Natural killer cell (primary cell): ENCODE data around the gene NEURL1B. TPM values are rescaled to one million over a fixed set of nuclear protein-coding genes. Genes with fewer than 3 reads are reported as not detected.

Experiments
- ATAC-seq, 3 donors: fragments of 150-1000 bp in 2 of 3; fragments of 200-7000 bp in 1 of 3; cut with Tn5 transposase; 1 replicate in 1 of 3; 2 replicates in 2 of 3; pipeline ENCODE4 v1.10.0; 2021; ENCODE audit warnings: mild to moderate bottlenecking in 2 of 3, moderate library complexity in 2 of 3
- DNase-seq, 2 donors: peaks; one replicate each; pipeline versions ENCODE4 v3.0.0 to v3.0.0-alpha.2; 2013 to 2021; ENCODE audit warnings: mixed read lengths in 1 of 2
- H3K27ac ChIP-seq: one replicate; pipeline ENCODE4 v1.5.1; 2013; ENCODE audit warnings: mild to moderate bottlenecking, low read length
- H3K27me3 ChIP-seq: one replicate; pipeline ENCODE4 v1.6.1; 2013; ENCODE audit warnings: low read length; ENCODE audit not compliant: control insufficient read depth, insufficient read depth
- H3K36me3 ChIP-seq: one replicate; pipeline ENCODE4 v1.6.1; 2013; ENCODE audit warnings: low read length; ENCODE audit not compliant: control insufficient read depth, insufficient read depth
- H3K4me1 ChIP-seq: one replicate; pipeline ENCODE4 v1.6.1; 2013; ENCODE audit warnings: low read length; ENCODE audit not compliant: control insufficient read depth, insufficient read depth
- H3K4me3 ChIP-seq: one replicate; pipeline ENCODE4 v1.5.1; 2013; ENCODE audit warnings: low read length
- H3K9me3 ChIP-seq: one replicate; pipeline ENCODE4 v1.6.1; 2013; ENCODE audit warnings: low read length; ENCODE audit not compliant: control insufficient read depth, insufficient read depth
- H3K27ac Mint-ChIP-seq, 2 donors: one replicate each; pipeline ENCODE4 v1.8.0; 2022; ENCODE audit warnings: mild to moderate bottlenecking in 2 of 2, mixed read lengths in 2 of 2, moderate library complexity in 1 of 2
- H3K27me3 Mint-ChIP-seq, 2 donors: one replicate each; pipeline ENCODE4 v1.8.0; 2022; ENCODE audit warnings: low read depth in 2 of 2, mixed read lengths in 2 of 2
- H3K36me3 Mint-ChIP-seq: one replicate; pipeline ENCODE4 v1.8.0; 2022; ENCODE audit warnings: mixed read lengths
- H3K4me1 Mint-ChIP-seq, 2 donors: one replicate each; pipeline ENCODE4 v1.8.0; 2022; ENCODE audit warnings: mixed read lengths in 2 of 2
- H3K4me3 Mint-ChIP-seq: one replicate; pipeline ENCODE4 v1.8.0; 2022; ENCODE audit warnings: mild to moderate bottlenecking, moderate library complexity, mixed read lengths
- H3K9me3 Mint-ChIP-seq, 2 donors: one replicate each; pipeline ENCODE4 v1.8.0; 2022; ENCODE audit warnings: mixed read lengths in 2 of 2
- CTCF ChIP-seq: fragments of 200-600 bp; IDR thresholded peaks from one replicate; pipeline ENCODE4 v1.8.0; 2022; ENCODE audit warnings: antibody characterized with exemption
- WGBS: methylation state at CpG from one replicate; pipeline ENCODE4 v1.1.7; 2013; ENCODE audit warnings: missing lambda C conversion rate; ENCODE audit not compliant: insufficient coverage; 5-methylcytosine and 5-hydroxymethylcytosine counted together
- intact Hi-C: fragments of 100-400 bp; cut with micrococcal nuclease; formaldehyde crosslinking; loops from one replicate; pipeline ENCODE4 v1.14.2; 2022
- total RNA-seq, 4 donors: library from RNA; stranded (reverse); fragments of 120-200 nt in 1 of 4; gene quantifications; one replicate each; pipeline versions ENCODE4 v1.2.3 to v1.2.4, GENCODE V29; 2013 to 2022

Gene NEURL1B
- total RNA-seq, 3 donors from 2014 or later (not counting 1 experiment from before 2014, with no cell fraction given), result 0.28 to 0.54 (median 0.45) TPM

GRCh38 chr5:172623313-172623980 is 17.6 kb upstream of the NEURL1B start:
- Mint-ChIP-seq H3K27me3 (peaks cover 5 to 16% of the 10 kb centered on the region in 2 donors), H3K4me1 (no peaks in the 10 kb centered on the region)

GRCh38 chr5:172624083-172624995 is 16.7 kb upstream of the NEURL1B start:
- Histone ChIP-seq H3K4me1 (no peaks in the 10 kb centered on the region), H3K36me3 (no peaks in the 10 kb centered on the region), H3K27me3 (no peaks in the 10 kb centered on the region), H3K4me3 (no peak overlapping the region), H3K27ac (no peak overlapping the region), H3K9me3 (no peaks in the 10 kb centered on the region)
- Mint-ChIP-seq H3K27me3 (peaks cover 7 to 18% of the 10 kb centered on the region in 2 donors), H3K4me1 (no peaks in the 10 kb centered on the region), H3K9me3 (no peaks in the 10 kb centered on the region), H3K4me3 (no peak overlapping the region), H3K27ac (no peak overlapping the region), H3K36me3 (no peaks in the 10 kb centered on the region)
- ATAC-seq, result no peak
- WGBS, result 82% methylated on average over 17 of the region's 17 CpGs
- intact Hi-C loops, result no loop called here
- no peak for TF ChIP-seq CTCF
- no peak for DNase-seq

More at GRCh38 chr5:172623313-172623980, 17.6 kb upstream of the NEURL1B start:
- H3K4me1 ChIP-seq, result no peaks in the 10 kb centered on the region
- no peak overlapping the region for H3K4me3 ChIP-seq
- H3K36me3 ChIP-seq, result no peaks in the 10 kb centered on the region
- Mint-ChIP-seq H3K9me3 (no peaks in the 10 kb centered on the region), H3K27ac (no peak overlapping the region), H3K36me3 (no peaks in the 10 kb centered on the region), H3K4me3 (no peak overlapping the region)
- DNase-seq (no peak), ATAC-seq (no peak)
- no peak for TF ChIP-seq CTCF
- no peaks in the 10 kb centered on the region for H3K9me3 ChIP-seq
- intact Hi-C loops, result no loop called here
- no peak overlapping the region for H3K27ac ChIP-seq
- WGBS, result 91% methylated on average over 9 of the region's 9 CpGs
- H3K27me3 ChIP-seq, result no peaks in the 10 kb centered on the region

GRCh38 chr5:172624996-172625964 is 15.8 kb upstream of the NEURL1B start:
- no peaks in the 10 kb centered on the region for H3K4me1 Mint-ChIP-seq
- H3K9me3 ChIP-seq, result no peaks in the 10 kb centered on the region
- H3K27me3 Mint-ChIP-seq, result peaks cover 7 to 18% of the 10 kb centered on the region in 2 donors
- no peaks in the 10 kb centered on the region for H3K4me1 ChIP-seq
- no peak overlapping the region for H3K27ac Mint-ChIP-seq
- no peaks in the 10 kb centered on the region for H3K9me3 Mint-ChIP-seq
- H3K4me3 Mint-ChIP-seq, result no peak overlapping the region
- intact Hi-C loops, result no loop called here
- no peak overlapping the region for H3K4me3 ChIP-seq
- H3K36me3 Mint-ChIP-seq, result no peaks in the 10 kb centered on the region
- no peaks in the 10 kb centered on the region for H3K36me3 ChIP-seq
- 86% methylated on average over 5 of the region's 10 CpGs for WGBS
- DNase-seq (no peak), ATAC-seq (no peak)
- TF ChIP-seq CTCF, result no peak
- no peak overlapping the region for H3K27ac ChIP-seq
- no peaks in the 10 kb centered on the region for H3K27me3 ChIP-seq
